Adipocyte (in vitro differentiated cells): ENCODE data around the gene ENKD1.

Experiments
- DNase-seq: peaks from one replicate; pipeline ENCODE4 v3.0.0-alpha.2; 2015; ENCODE audit warnings: low read depth
- H3K27me3 ChIP-seq: replicated peaks from 2 replicates; pipeline ENCODE4 v1.7.0; 2013; ENCODE audit warnings: mild to moderate bottlenecking, low read length, moderate library complexity; ENCODE audit not compliant: control insufficient read depth, insufficient read depth
- H3K36me3 ChIP-seq: 2 replicates; pipeline ENCODE4 v1.7.0; 2013; ENCODE audit warnings: low read length, mild to moderate bottlenecking, moderate library complexity; ENCODE audit not compliant: control insufficient read depth, insufficient read depth, severe bottlenecking
- H3K4me1 ChIP-seq: 2 replicates; pipeline ENCODE4 v1.7.0; 2013; ENCODE audit warnings: mild to moderate bottlenecking, low read length, moderate library complexity; ENCODE audit not compliant: control insufficient read depth, insufficient read depth
- H3K4me3 ChIP-seq: 2 replicates; pipeline ENCODE4 v1.7.0; 2013; ENCODE audit warnings: mild to moderate bottlenecking, low read length, moderate library complexity
- H3K9ac ChIP-seq: 2 replicates; pipeline ENCODE4 v1.7.0; 2013; ENCODE audit warnings: mild to moderate bottlenecking, low read length, moderate library complexity
- H3K9me3 ChIP-seq: 2 replicates; pipeline ENCODE4 v1.7.0; 2013; ENCODE audit warnings: mild to moderate bottlenecking, low read length, moderate library complexity; ENCODE audit not compliant: control insufficient read depth

ENKD1 gene

GRCh38 chr16:67668495-67669157 lies 2.1 kb upstream of the ENKD1 start:
- Histone ChIP-seq H3K27me3 (no peaks in the 10 kb centered on the region), H3K4me3 (no peak overlapping the region), H3K9me3 (no peaks in the 10 kb centered on the region), H3K36me3 (no peaks in the 10 kb centered on the region), H3K9ac (no peak overlapping the region), H3K4me1 (peaks cover 32% of the 10 kb centered on the region)
- no peak for DNase-seq

- Histone ChIP-seq H3K9ac (peak overlapping the region; percentile 91), H3K27me3 (no peaks in the 10 kb centered on the region), H3K4me1 (peaks cover 26% of the 10 kb centered on the region), H3K9me3 (no peaks in the 10 kb centered on the region), H3K4me3 (peak overlapping the region; percentile 80), H3K36me3 (no peaks in the 10 kb centered on the region)
- DNase-seq = peak; percentile 96
Measured at GRCh38 chr16:67667817-67668494, 1.4 kb upstream of the ENKD1 start.

GRCh38 chr16:67667453-67667816 lies 885 bp upstream of the ENKD1 start:
- Histone ChIP-seq H3K36me3 (no peaks in the 10 kb centered on the region), H3K9ac (peak overlapping the region; percentile 91), H3K4me1 (peaks cover 23% of the 10 kb centered on the region), H3K4me3 (peak overlapping the region; percentile 80), H3K27me3 (no peaks in the 10 kb centered on the region), H3K9me3 (no peaks in the 10 kb centered on the region)
- DNase-seq = no peak

- DNase-seq = peak; percentile 61
- no peaks in the 10 kb centered on the region for H3K36me3 ChIP-seq
- no peaks in the 10 kb centered on the region for H3K9me3 ChIP-seq
Measured at GRCh38 chr16:67666032-67666551, 458 bp downstream of the ENKD1 start.

GRCh38 chr16:67665598-67665997 lies 952 bp downstream of the ENKD1 start:
- Histone ChIP-seq H3K9me3 (no peaks in the 10 kb centered on the region), H3K9ac (peak overlapping the region; percentile 91), H3K4me3 (peak overlapping the region; percentile 80), H3K27me3 (no peaks in the 10 kb centered on the region), H3K36me3 (no peaks in the 10 kb centered on the region), H3K4me1 (peaks cover 27% of the 10 kb centered on the region)
- no peak for DNase-seq

More at GRCh38 chr16:67666032-67666551, 458 bp downstream of the ENKD1 start:
- Histone ChIP-seq H3K4me1 (peaks cover 25% of the 10 kb centered on the region), H3K9ac (peak overlapping the region; percentile 91), H3K4me3 (peak overlapping the region; percentile 80), H3K27me3 (no peaks in the 10 kb centered on the region)

GRCh38 chr16:67664871-67665270 lies 1.7 kb downstream of the ENKD1 start:
- Histone ChIP-seq H3K4me3 (no peak overlapping the region), H3K9ac (no peak overlapping the region), H3K9me3 (no peaks in the 10 kb centered on the region), H3K27me3 (no peaks in the 10 kb centered on the region), H3K4me1 (peaks cover 27% of the 10 kb centered on the region), H3K36me3 (no peaks in the 10 kb centered on the region)
- DNase-seq = no peak

- Histone ChIP-seq H3K9ac (no peak overlapping the region), H3K4me1 (peaks cover 32% of the 10 kb centered on the region), H3K4me3 (no peak overlapping the region), H3K36me3 (no peaks in the 10 kb centered on the region), H3K27me3 (no peaks in the 10 kb centered on the region), H3K9me3 (no peaks in the 10 kb centered on the region)
- no peak for DNase-seq
Measured at GRCh38 chr16:67664258-67664657, 2.3 kb downstream of the ENKD1 start.

- DNase-seq = no peak
- Histone ChIP-seq H3K9ac (no peak overlapping the region), H3K36me3 (no peaks in the 10 kb centered on the region), H3K4me3 (no peak overlapping the region), H3K4me1 (peaks cover 35% of the 10 kb centered on the region), H3K9me3 (no peaks in the 10 kb centered on the region), H3K27me3 (no peaks in the 10 kb centered on the region)
Measured at GRCh38 chr16:67663877-67664222, 2.7 kb downstream of the ENKD1 start.

- H3K36me3 ChIP-seq = no peaks in the 10 kb centered on the region
- H3K4me1 ChIP-seq = peaks cover 35% of the 10 kb centered on the region
- H3K4me3 ChIP-seq = no peak overlapping the region
- no peak overlapping the region for H3K9ac ChIP-seq
- DNase-seq = peak; percentile 42
- H3K9me3 ChIP-seq = no peaks in the 10 kb centered on the region
- no peaks in the 10 kb centered on the region for H3K27me3 ChIP-seq
Measured at GRCh38 chr16:67663151-67663876, 3.2 kb downstream of the ENKD1 start.

GRCh38 chr16:67662653-67663010 lies 3.9 kb downstream of the ENKD1 start:
- DNase-seq = no peak
- Histone ChIP-seq H3K9ac (no peak overlapping the region), H3K27me3 (no peaks in the 10 kb centered on the region), H3K4me1 (peaks cover 30% of the 10 kb centered on the region), H3K4me3 (no peak overlapping the region), H3K36me3 (peaks cover 3% of the 10 kb centered on the region), H3K9me3 (no peaks in the 10 kb centered on the region)

GRCh38 chr16:67661886-67662652 lies 4.5 kb downstream of the ENKD1 start:
- Histone ChIP-seq H3K36me3 (peaks cover 5% of the 10 kb centered on the region), H3K4me3 (no peak overlapping the region)
- DNase-seq = no peak

More at GRCh38 chr16:67661886-67662652, 4.5 kb downstream of the ENKD1 start:
- Histone ChIP-seq H3K9me3 (no peaks in the 10 kb centered on the region), H3K27me3 (no peaks in the 10 kb centered on the region), H3K9ac (no peak overlapping the region), H3K4me1 (peaks cover 24% of the 10 kb centered on the region)
